GM15510 (cell line): Measurements from ENCODE around the gene TUBA3E.

Source experiments
- POLR2A ChIP-seq: IDR thresholded peaks from 3 replicates; pipeline ENCODE4 v1.6.1; 2011; ENCODE audit warnings: borderline replicate concordance; ENCODE audit not compliant: insufficient read length; ENCODE audit errors: extremely low read depth

TUBA3E gene

GRCh38 chr2:130198343-130198742, at the start of gene TUBA3E:
Gene TUBA3E (minus strand): TSS chr2:130198439. CDS start chr2:130198360, 79 bp downstream.
- TF ChIP-seq POLR2A: no peak

GRCh38 chr2:130246430-130246829, 48.2 kb upstream of the TUBA3E start:
- no peak for TF ChIP-seq POLR2A

GRCh38 chr2:130245976-130246375, 47.7 kb upstream of the TUBA3E start:
- TF ChIP-seq POLR2A: no peak

GRCh38 chr2:130243359-130243758, 45.1 kb upstream of the TUBA3E start:
- no peak for TF ChIP-seq POLR2A

GRCh38 chr2:130241041-130241707, 42.9 kb upstream of the TUBA3E start:
- no peak for TF ChIP-seq POLR2A

GRCh38 chr2:130231656-130232055, 33.4 kb upstream of the TUBA3E start:
- TF ChIP-seq POLR2A: no peak

- no peak for TF ChIP-seq POLR2A
These were observed 8.0 kb downstream of the TUBA3E start for GRCh38 chr2:130190237-130190636.

- no peak for TF ChIP-seq POLR2A
These were observed 11.0 kb downstream of the TUBA3E start for GRCh38 chr2:130187268-130187667.

GRCh38 chr2:130186391-130186790, 11.8 kb downstream of the TUBA3E start:
- TF ChIP-seq POLR2A: no peak

GRCh38 chr2:130185896-130186295, 12.3 kb downstream of the TUBA3E start:
- no peak for TF ChIP-seq POLR2A

- TF ChIP-seq POLR2A: no peak
These were observed 12.8 kb downstream of the TUBA3E start for GRCh38 chr2:130185436-130185835.

GRCh38 chr2:130183512-130184373, 14.5 kb downstream of the TUBA3E start:
- no peak for TF ChIP-seq POLR2A

- peak; percentile 68 for TF ChIP-seq POLR2A
These were observed 16.2 kb downstream of the TUBA3E start, which contains the start of gene MZT2B for GRCh38 chr2:130181880-130182682. Gene MZT2B (plus strand): TSS chr2:130182262. CDS start chr2:130182283, 21 bp downstream.

GRCh38 chr2:130181325-130181879, 16.8 kb downstream of the TUBA3E start, which contains the start of gene SMPD4:
Gene SMPD4 (minus strand): TSS chr2:130181602. CDS start chr2:130176592, 5,010 bp downstream.
- peak; percentile 61 for TF ChIP-seq POLR2A
